Upper lobe of left lung (tissue), 6 donors: Measurements from ENCODE around the gene TMEM139. TPM values are rescaled to one million over a fixed set of nuclear protein-coding genes. Genes with fewer than 3 reads are reported as not detected.

Experiments used
- ATAC-seq, 2 donors: fragments of 200-7000 bp; cut with Tn5 transposase; one replicate each; pipeline ENCODE4 v1.9.1; 2022; ENCODE audit warnings: mild to moderate bottlenecking in 2 of 2, moderate library complexity in 2 of 2; ENCODE audit not compliant: low FRiP score in 2 of 2
- DNase-seq, 2 donors: peaks; one replicate each; pipeline ENCODE4 v3.0.0-alpha.2; 2019 to 2020
- H3K27ac ChIP-seq, 4 donors: fragments of 200-600 bp; sonication (generic); one replicate each; pipeline ENCODE4 v1.5.1; 2016 to 2019
- H3K27me3 ChIP-seq, 4 donors: fragments of 200-600 bp; sonication (generic); one replicate each; pipeline ENCODE4 v1.5.1; 2017 to 2019
- H3K36me3 ChIP-seq, 4 donors: fragments of 200-600 bp; sonication (generic); one replicate each; pipeline ENCODE4 v1.5.1; 2016 to 2019
- H3K4me1 ChIP-seq, 4 donors: fragments of 200-600 bp; sonication (generic); one replicate each; pipeline ENCODE4 v1.5.1; 2018 to 2019
- H3K4me3 ChIP-seq, 4 donors: fragments of 200-600 bp; sonication (generic); one replicate each; pipeline ENCODE4 v1.5.1; 2017 to 2019; ENCODE audit warnings: mild to moderate bottlenecking in 2 of 4, moderate library complexity in 1 of 4
- H3K9me3 ChIP-seq, 4 donors: fragments of 200-600 bp; sonication (generic); one replicate each; pipeline ENCODE4 v1.5.1; 2018 to 2019
- EP300 ChIP-seq, 4 donors: sonication (generic); formaldehyde crosslinking; IDR thresholded peaks; one replicate each; pipeline ENCODE4 v1.5.1; 2017; ENCODE audit warnings: antibody characterized with exemption in 4 of 4, control low read depth in 2 of 4
- POLR2A ChIP-seq, 4 donors: fragments of 450-650 bp; IDR thresholded peaks; one replicate each; pipeline ENCODE4 v1.5.1; 2016 to 2017; ENCODE audit warnings: antibody characterized with exemption in 4 of 4, mild to moderate bottlenecking in 2 of 4
- POLR2AphosphoS5 ChIP-seq, 2 donors: sonication (generic); formaldehyde crosslinking; IDR thresholded peaks; one replicate each; pipeline ENCODE4 v1.5.1; 2017; ENCODE audit warnings: antibody characterized with exemption in 2 of 2
- WGBS, 2 donors: methylation state at CpG; one replicate each; pipeline ENCODE4 v1.1.5; 2017 to 2018; 5-methylcytosine and 5-hydroxymethylcytosine counted together
- total RNA-seq, 6 donors: library from RNA; depleted of rRNA in 4 of 6; stranded (reverse); fragments of >200 nt in 4 of 6; gene quantifications; one replicate each; pipeline versions ENCODE4 v1.1.0 to v1.2.1, GENCODE V29; 2016 to 2021
- TF ChIP-seq, protein P1 (sequence below), 6 experiments: fragments of 450-650 bp in 4 of 6; fragments of 200-600 bp in 2 of 6; sonication (generic) in 2 of 6; IDR thresholded peaks; one replicate each; pipeline ENCODE4 v1.5.1; 2016 to 2019; ENCODE audit warnings: antibody characterized with exemption in 6 of 6
- donor health status: DM: no; HTN: no; CAD: no; lungs with moderate emphysema.
- donor health status: DM: no; HTN: yes; CAD: no; lungs with severe emphysema.

The TMEM139 gene
- total RNA-seq, 6 donors from 2014 or later, result 13.6 to 52.7 (median 33.0) TPM

GRCh38 chr7:143303733-143304132 is 19.0 kb downstream of the TMEM139 start:
- 94 to 95% methylated on average over 10 of the region's 10 CpGs for WGBS, 2 donors
- Histone ChIP-seq H3K9me3 (no peaks in the 10 kb centered on the region), H3K36me3 (peaks cover 10 to 91% (median 56%) of the 10 kb centered on the region in 4 donors)

DNA sequence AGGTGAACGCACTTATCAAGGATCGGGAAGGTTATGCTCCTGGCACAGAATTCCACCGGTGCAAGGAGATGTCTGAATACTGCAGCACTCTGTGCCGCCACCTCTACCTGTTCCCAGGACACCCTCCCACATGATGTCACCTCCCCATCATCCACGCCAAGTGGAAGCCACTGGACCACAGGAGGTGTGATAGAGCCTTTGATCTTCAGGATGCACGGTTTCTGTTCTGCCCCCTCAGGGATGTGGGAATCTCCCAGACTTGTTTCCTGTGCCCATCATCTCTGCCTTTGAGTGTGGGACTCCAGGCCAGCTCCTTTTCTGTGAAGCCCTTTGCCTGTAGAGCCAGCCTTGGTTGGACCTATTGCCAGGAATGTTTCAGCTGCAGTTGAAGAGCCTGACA is 20.2 kb downstream of the TMEM139 start:
- no peaks in the 10 kb centered on the region for H3K9me3 ChIP-seq
- DNase-seq (no peak), ATAC-seq (no peak)
- no peaks in the 10 kb centered on the region for H3K27me3 ChIP-seq
- no peak overlapping the region for H3K4me3 ChIP-seq
- peaks cover 10 to 85% (median 52%) of the 10 kb centered on the region in 4 donors for H3K36me3 ChIP-seq
- no peak for TF ChIP-seq POLR2AphosphoS5 (IDR thresholded peaks at IDR 0.05)
- TF ChIP-seq, protein P1, sequence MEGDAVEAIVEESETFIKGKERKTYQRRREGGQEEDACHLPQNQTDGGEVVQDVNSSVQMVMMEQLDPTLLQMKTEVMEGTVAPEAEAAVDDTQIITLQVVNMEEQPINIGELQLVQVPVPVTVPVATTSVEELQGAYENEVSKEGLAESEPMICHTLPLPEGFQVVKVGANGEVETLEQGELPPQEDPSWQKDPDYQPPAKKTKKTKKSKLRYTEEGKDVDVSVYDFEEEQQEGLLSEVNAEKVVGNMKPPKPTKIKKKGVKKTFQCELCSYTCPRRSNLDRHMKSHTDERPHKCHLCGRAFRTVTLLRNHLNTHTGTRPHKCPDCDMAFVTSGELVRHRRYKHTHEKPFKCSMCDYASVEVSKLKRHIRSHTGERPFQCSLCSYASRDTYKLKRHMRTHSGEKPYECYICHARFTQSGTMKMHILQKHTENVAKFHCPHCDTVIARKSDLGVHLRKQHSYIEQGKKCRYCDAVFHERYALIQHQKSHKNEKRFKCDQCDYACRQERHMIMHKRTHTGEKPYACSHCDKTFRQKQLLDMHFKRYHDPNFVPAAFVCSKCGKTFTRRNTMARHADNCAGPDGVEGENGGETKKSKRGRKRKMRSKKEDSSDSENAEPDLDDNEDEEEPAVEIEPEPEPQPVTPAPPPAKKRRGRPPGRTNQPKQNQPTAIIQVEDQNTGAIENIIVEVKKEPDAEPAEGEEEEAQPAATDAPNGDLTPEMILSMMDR (IDR thresholded peaks at IDR 0.05), result no peak
- no peak for TF ChIP-seq EP300 (IDR thresholded peaks at IDR 0.05)
- no peak for TF ChIP-seq POLR2A (IDR thresholded peaks at IDR 0.05)
- H3K4me1 ChIP-seq, result peaks cover 8 to 27% (median 15%) of the 10 kb centered on the region in 4 donors
- WGBS, 2 donors, result 89 to 100% methylated on average over 6 of the region's 6 CpGs
- H3K27ac ChIP-seq, result no peak overlapping the region

More at GRCh38 chr7:143303733-143304132, 19.0 kb downstream of the TMEM139 start:
- Histone ChIP-seq H3K4me1 (peaks cover 8 to 27% (median 19%) of the 10 kb centered on the region in 4 donors), H3K27me3 (no peaks in the 10 kb centered on the region), H3K27ac (no peak overlapping the region), H3K4me3 (no peak overlapping the region)
- TF ChIP-seq POLR2AphosphoS5 (IDR thresholded peaks at IDR 0.05) (no peak), POLR2A (IDR thresholded peaks at IDR 0.05) (no peak), EP300 (IDR thresholded peaks at IDR 0.05) (no peak)
- TF ChIP-seq, protein P1 (IDR thresholded peaks at IDR 0.05), result no peak
- no peak for ATAC-seq
- no peak for DNase-seq

GRCh38 chr7:143305423-143306070 is 20.8 kb downstream of the TMEM139 start:
- Histone ChIP-seq H3K27me3 (no peaks in the 10 kb centered on the region), H3K4me1 (peaks cover 5 to 22% (median 10%) of the 10 kb centered on the region in 4 donors), H3K9me3 (no peaks in the 10 kb centered on the region), H3K4me3 (no peak overlapping the region), H3K36me3 (peaks cover 10 to 79% (median 46%) of the 10 kb centered on the region in 4 donors), H3K27ac (no peak overlapping the region)
- ATAC-seq (peak; percentile 70 to 76), DNase-seq (peak in 1 of 2 donors; percentile 72)
- 60 to 61% methylated on average over 10 of the region's 10 CpGs for WGBS, 2 donors
- TF ChIP-seq, protein P1 (IDR thresholded peaks at IDR 0.05), result peak; percentile 52 to 79 (median 72)
- no peak for TF ChIP-seq EP300 (IDR thresholded peaks at IDR 0.05)

GRCh38 chr7:143308632-143309031 is 23.9 kb downstream of the TMEM139 start:
- no peak for DNase-seq
- Histone ChIP-seq H3K27me3 (no peaks in the 10 kb centered on the region), H3K4me1 (peaks cover 0 to 6% (median 0%) of the 10 kb centered on the region in 4 donors), H3K36me3 (peaks cover 10 to 48% (median 33%) of the 10 kb centered on the region in 4 donors), H3K9me3 (no peaks in the 10 kb centered on the region), H3K27ac (no peak overlapping the region), H3K4me3 (no peak overlapping the region)
- ATAC-seq, result no peak
- 95 to 98% methylated on average over 2 of the region's 2 CpGs for WGBS, 2 donors
- no peak for TF ChIP-seq EP300 (IDR thresholded peaks at IDR 0.05)
- no peak for TF ChIP-seq POLR2AphosphoS5 (IDR thresholded peaks at IDR 0.05)
- TF ChIP-seq, protein P1 (IDR thresholded peaks at IDR 0.05), result no peak
- TF ChIP-seq POLR2A (IDR thresholded peaks at IDR 0.05), result no peak

GRCh38 chr7:143314127-143314526 is 29.4 kb downstream of the TMEM139 start:
- ATAC-seq, result no peak
- Histone ChIP-seq H3K27ac (no peak overlapping the region), H3K4me1 (no peaks in the 10 kb centered on the region), H3K4me3 (no peak overlapping the region), H3K36me3 (peaks cover 0 to 7% (median 0%) of the 10 kb centered on the region in 4 donors), H3K27me3 (no peaks in the 10 kb centered on the region), H3K9me3 (no peaks in the 10 kb centered on the region)
- TF ChIP-seq POLR2AphosphoS5 (IDR thresholded peaks at IDR 0.05) (no peak), EP300 (IDR thresholded peaks at IDR 0.05) (no peak), POLR2A (IDR thresholded peaks at IDR 0.05) (no peak)
- TF ChIP-seq, protein P1 (IDR thresholded peaks at IDR 0.05), result no peak
- DNase-seq, result no peak
